Stimulated activated naive CD8-positive, alpha-beta T cell treated with anti-CD3 and anti-CD28 coated beads, Interleukin-15, amount 100 ng/mL, for 72 hours (primary cell): ENCODE data around the gene LGALS7.
A peak's percentile ranks its signal among the peaks of the same experiment; 100 is the strongest.

Experiments
- ATAC-seq: fragments of 150-1000 bp; cut with Tn5 transposase; 2 replicates; pipeline ENCODE4 v1.10.0; 2021; ENCODE audit warnings: mild to moderate bottlenecking, moderate library complexity
- DNase-seq, 2 donors: peaks; one replicate each; pipeline ENCODE4 v3.0.0; 2021 to 2022
- H3K27ac Mint-ChIP-seq, 2 donors: one replicate each; pipeline ENCODE4 v1.8.0; 2022; ENCODE audit warnings: mild to moderate bottlenecking in 2 of 2, mixed read lengths in 2 of 2, moderate library complexity in 2 of 2
- H3K27me3 Mint-ChIP-seq: one replicate; pipeline ENCODE4 v1.8.0; 2022; ENCODE audit warnings: mixed read lengths
- H3K4me1 Mint-ChIP-seq: one replicate; pipeline ENCODE4 v1.8.0; 2022; ENCODE audit warnings: mild to moderate bottlenecking, mixed read lengths
- H3K4me3 Mint-ChIP-seq, 2 donors: one replicate each; pipeline ENCODE4 v1.8.0; 2022; ENCODE audit warnings: mild to moderate bottlenecking in 2 of 2, mixed read lengths in 2 of 2, moderate library complexity in 1 of 2
- H3K9me3 Mint-ChIP-seq, 2 donors: one replicate each; pipeline ENCODE4 v1.8.0; 2022; ENCODE audit warnings: mixed read lengths in 2 of 2

Gene LGALS7

DNA sequence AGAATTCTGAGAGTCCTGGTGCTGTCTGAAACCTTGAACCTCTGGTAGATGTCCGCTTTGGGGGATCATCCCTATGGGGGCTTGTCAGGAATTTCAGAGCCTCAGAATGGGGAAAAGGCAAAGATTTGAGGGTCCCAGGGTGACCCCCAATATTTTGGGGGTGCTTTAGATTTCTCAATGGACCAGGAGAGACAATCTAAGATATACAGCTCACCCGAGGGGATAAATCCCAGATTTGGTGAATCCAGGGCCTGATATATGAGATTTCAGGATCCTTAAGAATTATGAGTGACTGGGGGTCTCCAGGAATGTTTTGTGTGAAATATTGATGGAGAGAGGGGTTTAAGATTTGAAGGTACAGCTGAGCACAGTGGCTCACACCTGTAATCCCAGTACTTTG is 32.4 kb downstream of the LGALS7 start:
- H3K27ac Mint-ChIP-seq, result no peak overlapping the region
- no peak for DNase-seq
- no peak overlapping the region for H3K4me3 Mint-ChIP-seq
- peaks cover 28% of the 10 kb centered on the region for H3K4me1 Mint-ChIP-seq
- no peaks in the 10 kb centered on the region for H3K9me3 Mint-ChIP-seq
- H3K27me3 Mint-ChIP-seq, result peaks cover 14% of the 10 kb centered on the region
- no peak for ATAC-seq

DNA sequence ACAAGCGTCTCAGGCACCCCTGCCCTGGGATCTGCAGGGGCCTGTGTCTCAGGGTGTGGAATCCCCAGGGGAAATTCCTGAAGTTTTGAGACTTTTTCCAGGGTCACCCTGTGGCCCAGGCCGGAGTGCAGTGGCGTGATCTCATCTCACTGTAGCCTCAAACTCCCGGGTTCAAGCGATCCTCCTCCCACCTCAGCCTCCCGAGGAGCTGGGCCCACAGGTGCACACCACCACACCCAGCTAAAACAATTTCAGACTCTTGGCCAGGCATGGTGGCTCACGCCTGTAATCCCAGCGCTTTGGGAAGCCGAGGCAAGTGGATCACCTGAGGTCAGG is 33.1 kb downstream of the LGALS7 start:
- ATAC-seq (no peak), DNase-seq (no peak)
- H3K9me3 Mint-ChIP-seq, result no peaks in the 10 kb centered on the region
- no peak overlapping the region for H3K27ac Mint-ChIP-seq
- H3K4me1 Mint-ChIP-seq, result peaks cover 30% of the 10 kb centered on the region
- H3K4me3 Mint-ChIP-seq, result no peak overlapping the region
- peaks cover 14% of the 10 kb centered on the region for H3K27me3 Mint-ChIP-seq

DNA sequence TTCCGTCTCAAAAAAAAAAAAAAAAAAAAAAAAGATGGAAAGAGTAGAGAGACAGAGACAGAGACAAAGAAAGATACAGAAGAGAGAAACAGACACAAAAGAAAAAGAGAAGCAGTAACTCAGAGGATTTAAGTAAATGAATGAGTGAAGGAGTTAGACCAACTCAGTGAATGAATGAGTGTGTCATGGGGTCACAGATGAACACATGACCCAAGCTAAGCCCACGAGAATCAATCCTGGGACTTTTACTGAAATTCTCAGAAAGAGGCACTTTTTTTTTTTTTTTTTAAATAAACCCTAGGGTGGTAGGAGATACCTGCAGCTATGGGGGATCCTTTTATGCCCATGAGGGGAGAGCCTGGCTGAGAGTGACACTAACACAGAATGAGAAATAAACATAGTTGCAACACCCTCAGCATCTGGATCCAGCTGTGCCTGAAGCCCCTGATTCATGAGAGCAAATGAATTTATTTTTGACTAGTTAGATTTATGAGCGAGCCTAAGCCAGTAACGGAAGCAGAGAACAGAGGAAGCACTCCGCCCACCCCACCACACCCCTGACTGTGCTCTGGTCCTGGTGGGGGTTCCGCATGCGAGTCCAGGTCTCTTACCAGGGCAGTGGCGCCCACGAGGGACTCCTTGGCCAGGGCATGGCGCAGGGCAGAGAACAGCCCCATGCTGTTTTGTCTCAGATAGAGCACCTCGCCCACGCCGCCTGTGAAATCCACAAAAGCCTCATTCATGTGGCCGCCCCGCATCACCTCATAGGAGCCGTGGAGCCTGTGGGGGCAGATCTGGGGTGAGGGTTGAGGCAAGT is 33.7 kb downstream of the LGALS7 start:
- Mint-ChIP-seq H3K4me1 (peaks cover 36% of the 10 kb centered on the region), H3K27ac (no peak overlapping the region), H3K4me3 (peak overlapping the region in 1 of 2 donors; percentile 22), H3K9me3 (no peaks in the 10 kb centered on the region), H3K27me3 (peaks cover 14% of the 10 kb centered on the region)
- ATAC-seq (peak; percentile 32), DNase-seq (no peak)

DNA sequence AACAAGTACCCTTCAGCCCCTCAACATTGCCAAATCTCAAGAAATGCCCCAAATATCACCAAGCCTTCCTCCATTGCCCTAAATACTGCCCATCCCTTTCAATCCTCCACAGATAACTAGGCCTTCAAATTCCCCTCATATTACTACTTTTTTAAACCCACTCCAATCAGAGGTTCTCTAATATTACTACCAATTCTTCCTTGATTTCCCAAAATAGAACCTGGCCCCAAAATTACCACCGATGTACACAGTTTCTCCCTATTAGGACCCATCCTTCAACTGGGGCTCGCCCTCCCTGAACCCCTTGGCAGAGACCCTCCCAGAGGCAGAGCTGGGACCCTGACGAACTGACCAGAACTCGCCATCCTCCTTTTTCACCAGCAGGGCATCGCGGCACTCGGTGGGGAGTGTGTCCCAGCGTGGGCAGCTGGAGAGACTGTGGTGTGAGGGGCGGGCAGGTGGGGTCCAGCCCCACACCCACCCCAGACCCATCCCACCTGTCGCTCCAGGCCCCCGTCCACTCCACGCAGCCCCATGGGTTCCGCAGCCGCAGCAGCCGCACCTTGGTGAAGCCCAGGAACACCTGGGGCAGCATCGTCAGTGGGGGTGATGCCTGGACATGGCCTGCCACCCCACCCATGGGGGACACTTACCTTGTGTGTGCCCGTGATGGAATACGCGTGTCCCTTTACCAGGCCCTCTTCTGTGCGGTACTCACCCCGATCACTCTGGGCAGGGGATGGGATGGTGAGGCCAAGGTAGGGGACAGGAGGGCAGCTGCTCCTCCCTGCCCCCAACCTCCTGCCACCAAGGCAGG is 35.2 kb downstream of the LGALS7 start:
- Mint-ChIP-seq H3K27ac (peak overlapping the region in 1 of 2 donors; percentile 2), H3K4me1 (peaks cover 51% of the 10 kb centered on the region), H3K27me3 (peaks cover 14% of the 10 kb centered on the region), H3K4me3 (peak overlapping the region; percentile 36 to 75), H3K9me3 (no peaks in the 10 kb centered on the region)
- no peak for DNase-seq
- ATAC-seq, result no peak

DNA sequence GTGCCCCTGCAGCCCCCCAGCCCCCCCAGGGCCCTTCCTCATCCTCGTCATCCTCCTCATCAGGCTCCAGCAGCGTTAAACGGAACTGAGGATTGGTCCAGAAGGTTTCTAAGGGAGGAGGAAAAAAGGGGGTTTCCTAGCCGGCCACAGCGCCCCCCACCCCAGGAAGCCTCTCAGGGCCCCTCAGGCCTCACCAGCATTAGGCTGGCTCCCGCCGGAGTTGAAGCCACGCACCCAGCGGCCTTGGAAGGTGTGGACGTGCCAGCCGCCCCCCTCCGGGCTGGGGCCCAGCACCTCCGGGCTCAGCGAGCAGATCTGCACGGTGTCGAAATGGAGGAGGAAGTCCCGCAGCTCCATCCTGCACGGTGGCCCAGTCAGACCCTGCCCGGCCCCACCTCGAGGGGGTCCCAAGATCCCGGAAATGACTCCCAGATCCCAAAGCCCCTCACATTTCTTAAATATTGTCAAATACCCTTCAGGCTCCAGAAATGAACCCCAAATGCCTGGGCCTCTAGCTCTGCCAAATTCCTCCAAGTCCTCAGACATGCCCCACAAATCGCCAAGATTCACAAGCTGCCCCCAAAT is 35.9 kb downstream of the LGALS7 start:
- Mint-ChIP-seq H3K27me3 (peaks cover 14% of the 10 kb centered on the region), H3K27ac (peak overlapping the region in 1 of 2 donors; percentile 2), H3K9me3 (no peaks in the 10 kb centered on the region), H3K4me3 (peak overlapping the region; percentile 36 to 79), H3K4me1 (peaks cover 51% of the 10 kb centered on the region)
- ATAC-seq, result no peak
- DNase-seq, result no peak

DNA sequence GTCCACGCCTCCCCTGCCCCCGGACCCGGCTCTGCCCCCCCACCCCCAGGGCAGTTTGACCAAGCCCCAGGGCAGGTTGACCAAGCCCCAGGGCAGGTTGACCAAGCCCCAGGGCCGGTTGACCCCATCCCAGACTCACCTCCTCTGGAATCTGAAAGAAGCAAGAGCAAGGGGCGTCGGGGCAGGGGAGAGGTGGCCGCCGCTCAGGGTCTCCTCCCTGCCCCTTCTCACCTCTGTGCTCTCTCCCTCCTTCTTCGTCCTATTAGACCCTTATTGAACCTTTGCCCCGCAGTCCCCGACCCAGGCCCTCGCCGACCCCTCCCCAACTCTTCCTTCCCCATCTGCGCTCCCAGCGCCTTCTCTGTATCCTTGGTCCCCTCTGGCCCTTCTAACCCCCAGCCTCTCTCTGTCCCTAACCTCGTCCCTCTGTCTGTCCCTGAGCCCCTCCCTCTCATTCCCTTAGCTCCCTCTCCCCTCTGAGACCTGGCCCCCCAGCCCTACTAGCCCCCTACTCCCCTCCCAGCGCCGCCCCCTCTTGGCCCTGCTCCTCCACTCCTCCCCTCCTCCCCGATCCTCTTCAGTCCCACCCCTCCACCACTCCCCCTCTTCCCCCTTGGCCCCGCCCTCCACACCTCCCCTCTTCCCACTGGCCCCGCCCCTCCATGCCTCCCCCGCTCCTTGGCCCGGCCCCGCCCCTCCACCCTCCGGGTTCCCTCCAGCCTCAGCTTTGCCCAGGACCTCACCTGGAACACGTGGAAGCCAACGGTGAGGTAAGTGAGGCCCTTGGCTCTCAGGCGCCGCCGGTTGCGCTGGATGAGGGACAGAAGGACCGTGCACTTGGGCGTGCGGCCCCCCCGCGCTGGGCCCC is 36.7 kb downstream of the LGALS7 start:
- DNase-seq, result peak; percentile 36 to 57
- Mint-ChIP-seq H3K27me3 (peaks cover 14% of the 10 kb centered on the region), H3K4me1 (peaks cover 51% of the 10 kb centered on the region), H3K9me3 (no peaks in the 10 kb centered on the region), H3K4me3 (peak overlapping the region; percentile 76 to 79), H3K27ac (no peak overlapping the region)
- peak; percentile 1 for ATAC-seq

DNA sequence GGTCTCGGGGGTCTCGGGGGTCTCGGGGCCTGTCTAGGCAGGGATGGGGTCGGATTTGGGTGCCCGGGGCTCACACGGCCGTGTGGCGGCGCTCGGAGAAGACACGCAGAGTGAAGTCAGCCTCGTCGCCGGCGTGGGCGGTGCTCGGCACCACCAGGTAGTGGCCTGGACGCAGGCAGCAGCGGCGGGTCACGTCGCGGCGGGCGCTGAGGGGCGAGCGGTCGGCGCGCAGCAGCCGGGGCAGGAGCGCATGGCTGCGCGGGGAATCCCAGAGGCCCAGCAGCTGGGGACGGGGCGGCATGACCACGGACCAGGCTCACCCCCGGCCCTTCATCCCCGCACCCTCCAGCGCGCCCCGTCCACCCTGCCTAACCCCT is 37.3 kb downstream of the LGALS7 start:
- no peak overlapping the region for H3K27ac Mint-ChIP-seq
- peak overlapping the region; percentile 76 to 79 for H3K4me3 Mint-ChIP-seq

DNA sequence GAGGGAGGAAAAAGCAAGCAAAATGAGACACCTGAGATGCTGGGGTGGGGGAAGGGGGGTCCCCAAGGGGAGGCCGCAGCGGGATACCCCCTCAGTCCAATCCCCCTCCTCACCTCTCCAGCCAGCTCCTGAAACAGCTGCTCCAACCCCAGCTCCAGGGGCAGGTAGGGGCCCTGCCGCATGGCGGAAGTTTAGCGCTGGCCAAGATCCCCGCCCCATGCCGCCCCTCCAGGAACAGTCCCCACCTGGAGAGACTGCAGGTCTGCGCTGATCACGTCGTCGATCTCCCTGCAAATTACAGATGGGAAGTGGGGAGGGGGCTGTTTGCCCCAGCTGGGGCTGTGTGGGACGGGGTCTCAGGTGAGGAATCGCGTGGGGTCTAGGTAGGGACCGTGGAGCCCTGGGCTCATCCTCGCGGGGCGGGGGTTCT is 38.0 kb downstream of the LGALS7 start:
- DNase-seq, result peak in 1 of 2 donors; percentile 34
- Mint-ChIP-seq H3K27ac (peak overlapping the region in 1 of 2 donors; percentile 85), H3K4me3 (peak overlapping the region; percentile 77 to 78), H3K4me1 (peaks cover 51% of the 10 kb centered on the region), H3K9me3 (no peaks in the 10 kb centered on the region), H3K27me3 (peaks cover 14% of the 10 kb centered on the region)
- peak; percentile 3 for ATAC-seq

More for the DNA sequence above, 37.3 kb downstream of the LGALS7 start:
- no peaks in the 10 kb centered on the region for H3K9me3 Mint-ChIP-seq
- peaks cover 14% of the 10 kb centered on the region for H3K27me3 Mint-ChIP-seq
- peaks cover 51% of the 10 kb centered on the region for H3K4me1 Mint-ChIP-seq
- DNase-seq (peak; percentile 61 to 66), ATAC-seq (peak; percentile 47)

DNA sequence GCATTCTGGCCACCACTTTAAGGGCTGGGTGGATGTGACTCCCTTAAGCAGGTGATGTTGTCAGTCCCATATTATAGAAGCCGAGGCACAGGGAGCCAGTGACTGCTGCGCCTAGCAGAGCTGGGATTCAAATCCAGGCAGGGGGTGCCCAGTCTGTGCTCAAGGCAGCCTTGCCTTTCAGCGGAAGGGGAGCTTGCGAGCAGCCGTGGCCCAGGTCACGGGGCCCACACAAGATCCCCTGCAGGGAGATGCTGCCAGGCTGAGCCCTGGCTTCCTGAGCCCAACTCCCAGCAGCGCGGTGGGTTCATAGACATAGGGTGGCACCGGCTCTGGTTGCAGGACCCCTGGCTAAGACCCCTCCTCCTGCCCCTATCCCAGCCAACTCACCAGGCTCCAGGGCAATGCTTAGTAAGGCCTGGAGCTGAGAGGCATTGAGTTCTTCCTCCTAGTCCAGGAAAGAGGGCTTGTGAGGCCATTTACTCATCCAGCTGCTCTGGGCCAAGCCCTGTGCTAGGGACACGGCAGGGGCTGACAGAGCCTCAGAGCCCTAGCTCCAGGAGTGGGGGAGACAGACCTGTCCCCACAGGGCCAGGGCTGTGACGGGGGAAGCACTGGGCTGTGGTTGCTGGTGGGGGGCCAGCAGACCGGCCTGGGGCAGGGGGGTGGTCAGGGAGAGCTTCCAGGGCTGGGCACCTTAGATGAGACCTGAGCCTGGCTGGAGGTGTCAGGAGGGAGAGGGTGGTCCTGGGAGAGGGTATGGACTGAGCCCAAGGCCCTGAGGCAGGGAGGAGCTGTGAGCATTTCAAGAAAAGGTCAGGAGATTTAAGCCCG is 38.7 kb downstream of the LGALS7 start:
- DNase-seq, result peak in 1 of 2 donors; percentile 40
- peaks cover 50% of the 10 kb centered on the region for H3K4me1 Mint-ChIP-seq
- ATAC-seq, result peak; percentile 29

DNA sequence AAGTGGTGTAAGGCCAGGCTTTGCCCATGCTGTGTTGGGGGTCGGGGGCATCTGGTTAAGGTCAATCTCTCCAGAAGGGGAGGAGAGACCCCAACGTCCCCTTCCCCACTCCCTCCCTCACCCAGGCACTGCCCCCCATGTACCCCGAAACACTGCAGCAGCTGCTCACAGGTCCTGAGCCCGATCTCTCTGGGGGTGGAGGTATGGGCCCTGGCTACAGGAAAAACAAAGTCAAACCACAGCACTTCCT is 39.2 kb downstream of the LGALS7 start:
- H3K4me1 Mint-ChIP-seq, result peaks cover 49% of the 10 kb centered on the region
- H3K27me3 Mint-ChIP-seq, result peaks cover 14% of the 10 kb centered on the region
- H3K9me3 Mint-ChIP-seq, result no peaks in the 10 kb centered on the region
- peak; percentile 48 for ATAC-seq
- H3K27ac Mint-ChIP-seq, result peak overlapping the region in 1 of 2 donors; percentile 37
- H3K4me3 Mint-ChIP-seq, result peak overlapping the region in 1 of 2 donors; percentile 78
- DNase-seq, result no peak

More for the DNA sequence above, 38.7 kb downstream of the LGALS7 start:
- Mint-ChIP-seq H3K27ac (peak overlapping the region in 1 of 2 donors; percentile 85), H3K9me3 (no peaks in the 10 kb centered on the region), H3K4me3 (peak overlapping the region; percentile 77 to 78), H3K27me3 (peaks cover 14% of the 10 kb centered on the region)

DNA sequence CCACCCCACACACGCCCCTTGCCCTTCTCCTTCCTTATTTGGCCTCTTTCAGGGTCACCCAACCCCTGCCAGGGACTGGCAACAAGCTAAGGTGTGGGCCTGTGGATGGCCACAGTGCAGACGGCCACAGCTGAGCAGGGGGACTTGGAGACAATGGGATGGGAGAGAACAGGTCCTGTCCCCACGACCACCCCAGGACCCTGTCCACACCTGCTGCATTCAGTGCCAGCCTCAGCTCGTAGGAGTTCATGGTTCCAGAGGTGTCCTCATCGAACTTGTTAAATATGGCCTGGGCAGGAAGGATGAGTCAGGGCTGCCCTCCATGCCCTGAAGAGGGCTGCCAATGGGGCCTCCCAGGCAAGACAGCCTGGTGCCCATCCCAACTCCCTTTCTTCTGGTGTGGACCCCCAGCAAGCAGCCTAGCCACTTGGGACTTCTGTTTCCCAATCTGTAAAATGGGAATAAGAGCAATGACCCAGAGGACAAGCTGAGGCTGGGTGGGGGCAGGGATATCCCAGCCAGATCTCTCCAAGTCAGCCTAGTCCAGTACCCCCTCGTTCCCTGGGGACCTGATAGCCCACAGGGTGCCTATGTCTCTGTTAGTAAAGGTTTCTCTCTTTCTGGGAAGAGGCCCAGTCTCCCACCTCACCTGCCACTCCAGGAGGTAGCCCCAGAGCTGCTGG is 39.7 kb downstream of the LGALS7 start:
- Mint-ChIP-seq H3K27ac (peak overlapping the region in 1 of 2 donors; percentile 65), H3K9me3 (no peaks in the 10 kb centered on the region), H3K27me3 (peaks cover 14% of the 10 kb centered on the region), H3K4me3 (peak overlapping the region in 1 of 2 donors; percentile 78), H3K4me1 (peaks cover 50% of the 10 kb centered on the region)
- ATAC-seq, result no peak
- no peak for DNase-seq

DNA sequence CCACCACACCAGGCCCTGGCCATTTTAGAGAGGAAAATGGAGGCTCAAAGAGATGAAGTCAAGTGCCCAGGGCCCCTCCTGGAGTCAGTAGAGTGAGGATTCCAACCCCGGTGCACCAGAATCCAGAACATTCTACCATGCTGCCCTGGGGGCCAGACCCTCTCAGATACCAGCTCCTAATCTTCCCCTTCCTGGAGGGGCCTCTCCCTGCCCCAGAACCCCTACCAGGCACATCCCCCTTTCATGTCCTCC is 40.1 kb downstream of the LGALS7 start:
- DNase-seq, result no peak
- peaks cover 55% of the 10 kb centered on the region for H3K4me1 Mint-ChIP-seq
- H3K27ac Mint-ChIP-seq, result peak overlapping the region in 1 of 2 donors; percentile 65
- no peak for ATAC-seq
- H3K4me3 Mint-ChIP-seq, result no peak overlapping the region
- peaks cover 14% of the 10 kb centered on the region for H3K27me3 Mint-ChIP-seq
- no peaks in the 10 kb centered on the region for H3K9me3 Mint-ChIP-seq

DNA sequence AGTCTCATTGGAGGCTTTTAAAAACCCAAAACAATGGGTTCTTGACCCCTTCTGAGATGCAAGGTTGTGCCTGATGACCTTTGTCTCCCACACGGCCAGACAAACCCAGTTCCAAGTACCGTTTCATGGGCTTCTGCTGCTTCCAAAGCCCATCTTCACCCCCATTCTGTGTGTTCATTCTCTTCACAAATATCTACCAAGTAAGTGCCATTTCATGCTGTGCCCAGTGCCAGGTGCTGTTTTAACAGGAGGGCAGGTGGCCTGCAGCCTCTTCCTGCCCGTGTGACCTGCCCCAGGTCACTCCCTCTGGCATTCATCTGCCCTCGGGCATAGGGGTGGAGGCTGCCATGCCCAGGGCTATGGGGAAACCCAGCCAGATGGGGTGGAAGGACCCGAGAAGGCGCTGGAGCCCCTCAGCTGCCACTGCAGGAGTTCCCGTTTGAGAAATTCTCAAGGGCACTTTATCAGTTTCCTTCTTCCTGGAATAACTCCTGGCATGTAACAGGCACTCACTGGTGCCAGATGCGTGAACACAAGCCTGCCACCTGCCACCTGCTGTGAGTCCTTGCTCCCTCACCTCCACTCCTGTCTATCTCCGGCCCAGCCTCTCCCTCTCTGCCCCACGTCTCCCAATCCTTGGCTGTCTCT is 41.5 kb downstream of the LGALS7 start:
- H3K27ac Mint-ChIP-seq, result no peak overlapping the region
- peaks cover 6% of the 10 kb centered on the region for H3K27me3 Mint-ChIP-seq
- no peaks in the 10 kb centered on the region for H3K9me3 Mint-ChIP-seq
- ATAC-seq (no peak), DNase-seq (no peak)
- H3K4me3 Mint-ChIP-seq, result no peak overlapping the region
- H3K4me1 Mint-ChIP-seq, result peaks cover 56% of the 10 kb centered on the region
